GM12874 (cell line): ENCODE data around the gene KIT.

Source experiments
- CTCF ChIP-seq: IDR thresholded peaks from 2 replicates; pipeline ENCODE4 v1.5.1; 2011; ENCODE audit warnings: low read depth, mild to moderate bottlenecking, control low read depth, low read length, moderate library complexity; ENCODE audit not compliant: insufficient read depth

Gene KIT

GRCh38 chr4:54657551-54658251 is at the start of gene KIT:
TSS of gene KIT (plus strand) at chr4:54657957. CDS start at chr4:54658015, 58 bp downstream.
- TF ChIP-seq CTCF = no peak

DNA sequence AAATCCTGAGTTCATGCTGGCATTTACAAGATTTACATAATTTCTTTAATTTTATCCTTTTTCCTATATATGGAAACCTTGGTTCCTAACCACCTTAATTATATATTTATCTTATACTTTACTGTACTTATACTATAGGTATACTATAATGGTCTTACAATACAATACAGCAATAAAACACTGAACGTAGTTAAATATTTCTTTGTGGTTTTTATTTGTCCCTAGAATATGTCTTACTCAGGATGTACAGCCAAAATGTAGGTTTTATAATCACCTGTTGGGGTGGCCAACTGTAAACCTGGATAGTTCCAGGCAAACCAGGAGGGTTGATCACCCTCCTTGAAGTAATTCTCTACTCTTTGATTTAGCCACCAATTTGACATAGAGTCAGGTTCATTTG is 48.4 kb upstream of the KIT start:
- TF ChIP-seq CTCF = no peak

GRCh38 chr4:54614149-54614548 is 43.6 kb upstream of the KIT start:
- no peak for TF ChIP-seq CTCF

DNA sequence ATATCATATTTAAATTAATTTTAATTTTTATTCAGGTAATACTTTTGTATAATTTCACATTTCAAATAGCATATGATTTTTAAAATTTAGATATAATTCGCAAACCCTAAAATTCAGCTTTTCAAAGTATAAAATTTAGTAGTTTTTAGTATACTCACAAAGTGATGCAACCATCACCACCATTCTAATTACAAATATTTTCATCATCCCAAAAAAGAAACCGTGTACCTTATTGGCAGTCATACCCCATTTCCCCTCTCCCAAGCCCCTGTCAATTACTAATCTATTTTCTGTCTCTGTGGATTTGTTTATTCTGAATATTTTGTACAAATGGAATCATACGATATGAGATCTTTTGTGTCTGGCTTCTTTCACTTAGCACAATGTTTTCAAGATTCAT is 37.0 kb upstream of the KIT start:
- TF ChIP-seq CTCF = no peak

DNA sequence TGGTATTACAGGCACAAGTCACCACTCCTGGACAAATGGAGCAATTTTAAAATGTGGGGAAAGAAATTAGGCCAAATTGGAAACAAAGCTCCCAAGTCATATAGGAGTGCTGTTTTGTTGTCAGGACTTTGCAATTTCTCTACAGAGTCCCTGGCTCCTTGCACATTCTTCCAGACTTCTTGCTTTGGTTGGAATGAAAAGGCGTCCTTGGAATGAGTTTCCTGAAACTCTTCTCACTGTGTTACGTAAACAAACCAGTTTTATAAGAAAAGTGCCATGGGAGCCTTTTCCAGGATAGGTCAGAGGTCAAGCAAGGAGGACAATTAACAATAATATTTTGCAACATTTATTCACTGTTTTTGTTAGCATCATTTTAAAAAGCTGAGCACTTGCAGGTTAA is 32.4 kb upstream of the KIT start:
- TF ChIP-seq CTCF = no peak

- no peak for TF ChIP-seq CTCF
Observed at GRCh38 chr4:54626113-54626512, 31.6 kb upstream of the KIT start.

GRCh38 chr4:54632537-54632936 is 25.2 kb upstream of the KIT start:
- TF ChIP-seq CTCF = no peak
